GOT3 (cell line): ENCODE results near the gene KCNT1.

Source experiments
- DNase-seq: peaks from one replicate; lab custom pipeline; 2025; ENCODE audit warnings: mixed read lengths; lab: John Stamatoyannopoulos, UW

Gene KCNT1

GRCh38 chr9:135699440-135699839, 2.5 kb upstream of the KCNT1 start, which contains the start of gene SOHLH1:
TSS of gene SOHLH1 (minus strand) at chr9:135699481. CDS start at chr9:135699467, 14 bp downstream.
- no peak for DNase-seq

GRCh38 chr9:135700525-135700924, 1.5 kb upstream of the KCNT1 start:
- DNase-seq: no peak

- DNase-seq: no peak
These were observed 672 bp upstream of the KCNT1 start for GRCh38 chr9:135701067-135701958.

- no peak for DNase-seq
These were observed 1.7 kb downstream of the KCNT1 start for GRCh38 chr9:135703726-135704125.

GRCh38 chr9:135704483-135704882, 2.5 kb downstream of the KCNT1 start:
- DNase-seq: no peak

GRCh38 chr9:135705376-135705775, 3.4 kb downstream of the KCNT1 start:
- no peak for DNase-seq

- DNase-seq: no peak
These were observed 4.3 kb downstream of the KCNT1 start for GRCh38 chr9:135706288-135706687.

- no peak for DNase-seq
These were observed 5.5 kb downstream of the KCNT1 start for GRCh38 chr9:135707252-135708138.

- DNase-seq: no peak
These were observed 6.2 kb downstream of the KCNT1 start for GRCh38 chr9:135708164-135708563.

- no peak for DNase-seq
These were observed 9.4 kb downstream of the KCNT1 start for GRCh38 chr9:135711391-135711790.

GRCh38 chr9:135711881-135712280, 9.9 kb downstream of the KCNT1 start:
- no peak for DNase-seq

GRCh38 chr9:135712613-135713295, 10.8 kb downstream of the KCNT1 start:
- no peak for DNase-seq

- DNase-seq: no peak
These were observed 12.5 kb downstream of the KCNT1 start for GRCh38 chr9:135714242-135715055.

GRCh38 chr9:135715056-135715595, 13.1 kb downstream of the KCNT1 start:
- DNase-seq: no peak

GRCh38 chr9:135716045-135716444, 14.1 kb downstream of the KCNT1 start:
- no peak for DNase-seq

- no peak for DNase-seq
These were observed 15.4 kb downstream of the KCNT1 start for GRCh38 chr9:135717410-135717809.

GRCh38 chr9:135718616-135719015, 16.6 kb downstream of the KCNT1 start:
- peak; percentile 24 for DNase-seq

GRCh38 chr9:135719472-135719871, 17.5 kb downstream of the KCNT1 start:
- no peak for DNase-seq

GRCh38 chr9:135722365-135722764, 20.4 kb downstream of the KCNT1 start:
- DNase-seq: no peak

- no peak for DNase-seq
These were observed 22.3 kb downstream of the KCNT1 start for GRCh38 chr9:135724186-135724787.
